A549 treated with ZK216348 at 1 μM for 4 hours (cell line): ENCODE data around the gene LHB. TPM values are rescaled to one million over a fixed set of nuclear protein-coding genes. Genes with fewer than 3 reads are reported as not detected.

Experiments used
- total RNA-seq: library from RNA; stranded (reverse); fragments of 200-300 nt; extraction: Qiagen RNA extraction; gene quantifications from 5 replicates; pipeline ENCODE4 v1.2.3, GENCODE V29; 2022; ENCODE audit warnings: low read depth

LHB gene
- not detected in 5 replicates for total RNA-seq

GRCh38 chr19:49017041-49017665, at the start of gene LHB:
TSS of gene LHB (minus strand) at chr19:49017091. CDS start at chr19:49017081, 10 bp downstream.

GRCh38 chr19:49064768-49065611, 48.1 kb upstream of the LHB start, which contains the start of gene NTF4:
TSS of gene NTF4 (minus strand) at chr19:49064818. CDS start at chr19:49061997, 2,821 bp downstream.

GRCh38 chr19:49057636-49058234, 40.8 kb upstream of the LHB start, which contains the start of gene CGB7:
TSS of gene CGB7 (minus strand) at chr19:49057749. CDS start at chr19:49055375, 2,374 bp downstream.

GRCh38 chr19:49049011-49049410, 32.1 kb upstream of the LHB start, which contains the start of gene CGB8:
TSS of gene CGB8 (minus strand) at chr19:49049111. CDS start at chr19:49048739, 372 bp downstream.

GRCh38 chr19:49043548-49043947, 26.7 kb upstream of the LHB start, which contains the start of gene CGB5:
TSS of gene CGB5 (plus strand) at chr19:49043848. CDS start at chr19:49044210, 362 bp downstream.

GRCh38 chr19:49036815-49037214, 19.9 kb upstream of the LHB start, which contains the start of gene CGB1:
TSS of gene CGB1 (minus strand) at chr19:49036895. CDS start at chr19:49036711, 184 bp downstream.

GRCh38 chr19:49031642-49032301, 14.9 kb upstream of the LHB start, which contains the start of gene CGB2:
TSS of gene CGB2 (plus strand) at chr19:49031890. CDS start at chr19:49032096, 206 bp downstream.

GRCh38 chr19:49024233-49024632, 7.3 kb upstream of the LHB start, which contains the start of gene CGB3:
TSS of gene CGB3 (minus strand) at chr19:49024333. CDS start at chr19:49023971, 362 bp downstream.

GRCh38 chr19:48993175-48994034, 23.5 kb downstream of the LHB start, which contains the start of the genes GYS1 and RUVBL2:
TSS of gene GYS1 (minus strand) at chr19:48993309. CDS start at chr19:48993112, 197 bp downstream.
TSS of gene RUVBL2 (plus strand) at chr19:48993887. CDS start at chr19:48993912, 25 bp downstream.

Other genes starting within 250 kb of the LHB start
- gene BCAT2, start 206.1 kb downstream of the LHB start, total RNA-seq, result 41.4 to 63.3 TPM (median 59.5 TPM) in 5 replicates
- 9.4 to 15.3 TPM (median 14.5 TPM) in 5 replicates for gene HSD17B14, start 180.6 kb downstream of the LHB start, total RNA-seq
- gene PLEKHA4, start 148.5 kb downstream of the LHB start, total RNA-seq, result 1.1 to 3.0 TPM (median 2.2 TPM) in 5 replicates
- 80.7 to 142 TPM (median 101 TPM) in 5 replicates for gene PPP1R15A, start 144.7 kb downstream of the LHB start, total RNA-seq
- gene TULP2, start 118.3 kb downstream of the LHB start, total RNA-seq, result not detected in 5 replicates
- 139 to 223 TPM (median 212 TPM) in 5 replicates for gene NUCB1, start 116.8 kb downstream of the LHB start, total RNA-seq
- gene DHDH, start 83.4 kb downstream of the LHB start, total RNA-seq, result 1.0 to 2.3 TPM (median 1.9 TPM) in 5 replicates
- 231 to 402 TPM (median 354 TPM) in 5 replicates for gene BAX, start 62.2 kb downstream of the LHB start, total RNA-seq
- 16,893 to 25,075 TPM (median 18,830 TPM) in 5 replicates for gene FTL, start 51.8 kb downstream of the LHB start, total RNA-seq
- 12.8 to 22.1 TPM (median 20.3 TPM) in 5 replicates for gene GYS1, start 23.8 kb downstream of the LHB start, total RNA-seq
- 194 to 265 TPM (median 241 TPM) in 5 replicates for gene RUVBL2, start 23.2 kb downstream of the LHB start, total RNA-seq
- not detected in 5 replicates for gene CGB3, start 7.2 kb upstream of the LHB start, total RNA-seq
- gene CGB2, start 14.8 kb upstream of the LHB start, total RNA-seq, result 0.41 to 0.94 TPM in 2 of 5 replicates, not detected in the others
- gene CGB1, start 19.8 kb upstream of the LHB start, total RNA-seq, result not detected in 5 replicates
- 0.39 to 0.84 TPM (median 0.75 TPM) in 5 replicates for gene CGB5, start 26.8 kb upstream of the LHB start, total RNA-seq
- gene CGB8, start 32.0 kb upstream of the LHB start, total RNA-seq, result 2.1 to 4.2 TPM (median 3.0 TPM) in 5 replicates
- 0.24 to 1.1 TPM (median 0.62 TPM) in 5 replicates for gene CGB7, start 40.7 kb upstream of the LHB start, total RNA-seq
- 0.27 to 0.78 TPM (median 0.65 TPM) in 5 replicates for gene NTF4, start 47.7 kb upstream of the LHB start, total RNA-seq
- not detected in 5 replicates for gene KCNA7, start 55.6 kb upstream of the LHB start, total RNA-seq
- gene SNRNP70, start 68.4 kb upstream of the LHB start, total RNA-seq, result 263 to 401 TPM (median 360 TPM) in 5 replicates
- 3.3 to 9.4 TPM (median 6.7 TPM) in 5 replicates for gene LIN7B, start 97.3 kb upstream of the LHB start, total RNA-seq
- 0.70 to 2.4 TPM (median 1.8 TPM) in 5 replicates for gene C19orf73, start 102.1 kb upstream of the LHB start, total RNA-seq
- gene PPFIA3, start 102.5 kb upstream of the LHB start, total RNA-seq, result 5.7 to 9.5 TPM (median 8.6 TPM) in 5 replicates
- gene HRC, start 138.3 kb upstream of the LHB start, total RNA-seq, result 0.19 TPM in 1 of 5 replicates, not detected in the others
- 5.5 to 10.6 TPM (median 9.5 TPM) in 5 replicates for gene TRPM4, start 140.7 kb upstream of the LHB start, total RNA-seq